WTC11 (cell line): ENCODE measurements around the gene ANO1. TPM values are rescaled to one million over a fixed set of nuclear protein-coding genes. Genes with fewer than 3 reads are reported as not detected.

ENCODE experiments used
- ATAC-seq: fragments of 200-7000 bp; cut with Tn5 transposase; 2 replicates; pipeline ENCODE4 v1.10.0; 2021; ENCODE audit warnings: mild to moderate bottlenecking, moderate library complexity
- CTCF ChIA-PET: fragments of 300-600 bp; sonication (Branson Sonifier 250); formaldehyde crosslinking; loops from one replicate; lab custom pipeline; 2021; ENCODE audit warnings: antibody characterized with exemption; lab: Charles Lee
- POLR2A ChIA-PET: fragments of 350-600 bp; sonication (Branson Sonifier 250); formaldehyde crosslinking; loops from one replicate; lab custom pipeline; 2021; ENCODE audit warnings: antibody characterized with exemption; lab: Charles Lee
- DNase-seq: peaks from one replicate; pipeline ENCODE4 v3.0.0; 2021; ENCODE audit warnings: low spot score
- H3K27ac Mint-ChIP-seq: 2 replicates; pipeline ENCODE4 v1.8.0; 2021; ENCODE audit warnings: mixed read lengths
- H3K27me3 Mint-ChIP-seq: 2 replicates; pipeline ENCODE4 v1.8.0; 2021; ENCODE audit warnings: low read depth, mild to moderate bottlenecking, moderate library complexity, mixed read lengths
- H3K36me3 Mint-ChIP-seq: 2 replicates; pipeline ENCODE4 v1.8.0; 2021; ENCODE audit warnings: mixed read lengths
- H3K4me1 Mint-ChIP-seq: 2 replicates; pipeline ENCODE4 v1.8.0; 2022; ENCODE audit warnings: mixed read lengths
- H3K4me3 Mint-ChIP-seq: 2 replicates; pipeline ENCODE4 v1.8.0; 2021; ENCODE audit warnings: mild to moderate bottlenecking, moderate library complexity, mixed read lengths
- H3K9me3 Mint-ChIP-seq: 2 replicates; pipeline ENCODE4 v1.8.0; 2021; ENCODE audit warnings: mixed read lengths
- ATF6 ChIP-seq: sonication (generic); formaldehyde crosslinking; IDR thresholded peaks from 2 replicates; pipeline ENCODE4 v1.8.1; 2023; ENCODE audit warnings: mild to moderate bottlenecking, missing genetic modification reagents
- CREM ChIP-seq: sonication (generic); formaldehyde crosslinking; IDR thresholded peaks from 2 replicates; pipeline ENCODE4 v1.8.1; 2022; ENCODE audit warnings: mild to moderate bottlenecking, missing genetic modification reagents, moderate library complexity
- E2F4 ChIP-seq: sonication (generic); formaldehyde crosslinking; IDR thresholded peaks from 2 replicates; pipeline ENCODE4 v1.8.1; 2022; ENCODE audit warnings: low read depth, mild to moderate bottlenecking, moderate library complexity, missing genetic modification reagents, borderline replicate concordance
- ERG ChIP-seq: fragments of 250-450 bp; sonication (Bioruptor Pico); IDR thresholded peaks from 2 replicates; pipeline ENCODE4 v1.8.0; 2021; ENCODE audit warnings: mild to moderate bottlenecking
- ETV6 ChIP-seq: sonication (generic); formaldehyde crosslinking; IDR thresholded peaks from 2 replicates; pipeline ENCODE4 v1.8.1; 2022; ENCODE audit warnings: mild to moderate bottlenecking, missing genetic modification reagents
- FOXK1 ChIP-seq: sonication (generic); formaldehyde crosslinking; IDR thresholded peaks from 2 replicates; pipeline ENCODE4 v1.8.0; 2022; ENCODE audit warnings: mild to moderate bottlenecking, moderate library complexity, missing genetic modification reagents
- MAX ChIP-seq: sonication (generic); formaldehyde crosslinking; IDR thresholded peaks from 2 replicates; pipeline ENCODE4 v1.8.0; 2022; ENCODE audit warnings: mild to moderate bottlenecking, missing genetic modification reagents
- MLX ChIP-seq: sonication (generic); formaldehyde crosslinking; IDR thresholded peaks from 2 replicates; pipeline ENCODE4 v1.8.1; 2023; ENCODE audit warnings: mild to moderate bottlenecking, missing genetic modification reagents, moderate library complexity
- NR1H2 ChIP-seq: sonication (generic); formaldehyde crosslinking; IDR thresholded peaks from 2 replicates; pipeline ENCODE4 v1.9.0; 2021; ENCODE audit warnings: mild to moderate bottlenecking, moderate library complexity, missing genetic modification reagents
- SP1 ChIP-seq: sonication (generic); formaldehyde crosslinking; conservative IDR thresholded peaks from 2 replicates; pipeline ENCODE4 v1.8.1; 2022; ENCODE audit warnings: missing genetic modification reagents
- ZNF121 ChIP-seq: sonication (generic); formaldehyde crosslinking; IDR thresholded peaks from 2 replicates; pipeline ENCODE4 v1.8.0; 2023; ENCODE audit warnings: missing genetic modification reagents
- ZNF232 ChIP-seq: sonication (generic); formaldehyde crosslinking; IDR thresholded peaks from 2 replicates; pipeline ENCODE4 v1.8.0; 2022; ENCODE audit warnings: mild to moderate bottlenecking, missing genetic modification reagents
- ZNF263 ChIP-seq: sonication (generic); formaldehyde crosslinking; IDR thresholded peaks from 2 replicates; pipeline ENCODE4 v1.8.1; 2022; ENCODE audit warnings: low read depth, mild to moderate bottlenecking, moderate library complexity, missing genetic modification reagents
- ZNF317 ChIP-seq: sonication (generic); formaldehyde crosslinking; IDR thresholded peaks from 2 replicates; pipeline ENCODE4 v1.8.1; 2023; ENCODE audit warnings: low read depth, mild to moderate bottlenecking, moderate library complexity, missing genetic modification reagents, borderline replicate concordance
- ZNF396 ChIP-seq: fragments of 250-450 bp; sonication (Bioruptor Pico); IDR thresholded peaks from 2 replicates; pipeline ENCODE4 v1.8.0; 2021; ENCODE audit warnings: mild to moderate bottlenecking, moderate library complexity, borderline replicate concordance
- total RNA-seq: library from RNA; stranded (reverse); gene quantifications from 3 replicates; pipeline ENCODE4 v1.2.3, GENCODE V29; 2021
- TF ChIP-seq, protein P1 (sequence below): fragments of 250-450 bp; sonication (Bioruptor Pico); IDR thresholded peaks from 2 replicates; pipeline ENCODE4 v1.9.0; 2021; ENCODE audit warnings: mild to moderate bottlenecking, borderline replicate concordance
- TF ChIP-seq, protein P2 (sequence below): fragments of 250-450 bp; sonication (Bioruptor Pico); IDR thresholded peaks from 2 replicates; pipeline ENCODE4 v1.9.0; 2021; ENCODE audit warnings: mild to moderate bottlenecking
- TF ChIP-seq, protein P3 (sequence below): fragments of 250-450 bp; sonication (Bioruptor Pico); conservative IDR thresholded peaks from 2 replicates; pipeline ENCODE4 v1.9.0; 2021; ENCODE audit warnings: mild to moderate bottlenecking

The ANO1 gene
- total RNA-seq, 1 experiment from 2014 or later: 4.1 TPM

- TF ChIP-seq, protein P1, sequence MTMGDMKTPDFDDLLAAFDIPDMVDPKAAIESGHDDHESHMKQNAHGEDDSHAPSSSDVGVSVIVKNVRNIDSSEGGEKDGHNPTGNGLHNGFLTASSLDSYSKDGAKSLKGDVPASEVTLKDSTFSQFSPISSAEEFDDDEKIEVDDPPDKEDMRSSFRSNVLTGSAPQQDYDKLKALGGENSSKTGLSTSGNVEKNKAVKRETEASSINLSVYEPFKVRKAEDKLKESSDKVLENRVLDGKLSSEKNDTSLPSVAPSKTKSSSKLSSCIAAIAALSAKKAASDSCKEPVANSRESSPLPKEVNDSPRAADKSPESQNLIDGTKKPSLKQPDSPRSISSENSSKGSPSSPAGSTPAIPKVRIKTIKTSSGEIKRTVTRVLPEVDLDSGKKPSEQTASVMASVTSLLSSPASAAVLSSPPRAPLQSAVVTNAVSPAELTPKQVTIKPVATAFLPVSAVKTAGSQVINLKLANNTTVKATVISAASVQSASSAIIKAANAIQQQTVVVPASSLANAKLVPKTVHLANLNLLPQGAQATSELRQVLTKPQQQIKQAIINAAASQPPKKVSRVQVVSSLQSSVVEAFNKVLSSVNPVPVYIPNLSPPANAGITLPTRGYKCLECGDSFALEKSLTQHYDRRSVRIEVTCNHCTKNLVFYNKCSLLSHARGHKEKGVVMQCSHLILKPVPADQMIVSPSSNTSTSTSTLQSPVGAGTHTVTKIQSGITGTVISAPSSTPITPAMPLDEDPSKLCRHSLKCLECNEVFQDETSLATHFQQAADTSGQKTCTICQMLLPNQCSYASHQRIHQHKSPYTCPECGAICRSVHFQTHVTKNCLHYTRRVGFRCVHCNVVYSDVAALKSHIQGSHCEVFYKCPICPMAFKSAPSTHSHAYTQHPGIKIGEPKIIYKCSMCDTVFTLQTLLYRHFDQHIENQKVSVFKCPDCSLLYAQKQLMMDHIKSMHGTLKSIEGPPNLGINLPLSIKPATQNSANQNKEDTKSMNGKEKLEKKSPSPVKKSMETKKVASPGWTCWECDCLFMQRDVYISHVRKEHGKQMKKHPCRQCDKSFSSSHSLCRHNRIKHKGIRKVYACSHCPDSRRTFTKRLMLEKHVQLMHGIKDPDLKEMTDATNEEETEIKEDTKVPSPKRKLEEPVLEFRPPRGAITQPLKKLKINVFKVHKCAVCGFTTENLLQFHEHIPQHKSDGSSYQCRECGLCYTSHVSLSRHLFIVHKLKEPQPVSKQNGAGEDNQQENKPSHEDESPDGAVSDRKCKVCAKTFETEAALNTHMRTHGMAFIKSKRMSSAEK (CRISPR knock-in tag): no peak
- TF ChIP-seq ZNF232 (no peak), ATF6 (CRISPR knock-in tag) (no peak), CREM (CRISPR knock-in tag) (no peak), MAX (CRISPR knock-in tag) (no peak), ERG (CRISPR knock-in tag) (no peak), ZNF121 (CRISPR knock-in tag) (no peak), E2F4 (CRISPR knock-in tag) (no peak), SP1 (no peak), ETV6 (CRISPR knock-in tag) (no peak), ZNF396 (CRISPR knock-in tag) (no peak), FOXK1 (CRISPR knock-in tag) (no peak), MLX (no peak), ZNF317 (CRISPR knock-in tag) (no peak), ZNF263 (no peak), NR1H2 (CRISPR knock-in tag) (no peak)
- TF ChIP-seq, protein P2, sequence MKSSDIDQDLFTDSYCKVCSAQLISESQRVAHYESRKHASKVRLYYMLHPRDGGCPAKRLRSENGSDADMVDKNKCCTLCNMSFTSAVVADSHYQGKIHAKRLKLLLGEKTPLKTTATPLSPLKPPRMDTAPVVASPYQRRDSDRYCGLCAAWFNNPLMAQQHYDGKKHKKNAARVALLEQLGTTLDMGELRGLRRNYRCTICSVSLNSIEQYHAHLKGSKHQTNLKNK (CRISPR knock-in tag): no peak
- TF ChIP-seq, protein P3, sequence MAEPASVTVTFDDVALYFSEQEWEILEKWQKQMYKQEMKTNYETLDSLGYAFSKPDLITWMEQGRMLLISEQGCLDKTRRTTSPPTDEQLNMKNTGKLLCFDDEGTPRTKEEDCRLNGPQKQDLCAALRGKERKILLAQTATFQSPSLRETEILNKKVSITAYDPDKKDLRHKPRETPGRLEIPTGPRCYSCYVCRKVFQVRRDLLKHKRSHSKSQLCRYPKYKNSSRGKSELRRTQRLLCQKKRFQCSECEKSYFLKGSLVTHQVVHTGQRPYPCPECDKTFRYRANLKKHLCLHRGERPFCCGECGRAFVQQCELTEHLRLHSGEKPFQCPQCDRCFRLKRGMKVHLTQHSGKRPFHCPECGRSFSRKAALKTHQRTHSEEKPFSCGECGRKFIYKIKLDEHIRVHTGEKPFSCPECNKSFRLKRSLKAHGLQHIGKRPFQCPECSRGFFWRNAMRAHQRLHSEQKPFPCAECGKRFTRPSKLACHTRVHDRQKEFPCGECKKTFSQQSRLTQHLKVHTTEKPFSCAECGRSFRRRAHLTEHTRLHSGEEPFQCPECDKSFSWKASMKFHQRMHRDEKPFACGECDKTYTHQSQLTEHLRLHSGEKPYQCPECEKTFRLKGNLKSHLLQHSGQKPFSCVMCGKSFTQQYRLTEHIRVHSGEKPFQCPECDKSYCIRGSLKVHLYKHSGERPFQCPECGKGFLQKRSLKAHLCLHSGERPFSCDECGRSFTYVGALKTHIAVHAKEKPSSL (CRISPR knock-in tag): no peak
- TF ChIP-seq, all 79 proteins: peak for 0
- ChIA-PET POLR2A (no interaction called here), CTCF (no interaction called here)
- no peaks in the 10 kb centered on the region for H3K27me3 Mint-ChIP-seq
- H3K9me3 Mint-ChIP-seq: peaks cover 4% of the 10 kb centered on the region; the same call in 1 of the 2 replicates
- peaks cover 8% of the 10 kb centered on the region; the same call in 1 of the 2 replicates for H3K4me1 Mint-ChIP-seq
- ATAC-seq: no peak
- DNase-seq: no peak
- no peak overlapping the region for H3K27ac Mint-ChIP-seq
- H3K36me3 Mint-ChIP-seq: no peaks in the 10 kb centered on the region
- no peak overlapping the region for H3K4me3 Mint-ChIP-seq
Measured at GRCh38 chr11:70092959-70093715, 15.0 kb downstream of the ANO1 start.
